ENCODE measurements around the gene FXR1. TPM values are rescaled to one million over a fixed set of nuclear protein-coding genes. Genes with fewer than 3 reads are reported as not detected.
A peak's percentile ranks its signal among the peaks of the same experiment; 100 is the strongest.
"Not testable (repeated sequence)": the region's sequence is repeated elsewhere in the genome, so short reads cannot be mapped to it uniquely, and the experiment has no call there.

FXR1 gene
- total RNA-seq, 1 donor from 2014 or later = 216 TPM

- no peaks in the 10 kb centered on the region for H3K9me3 Mint-ChIP-seq (ENCODE audit: low read depth)
- H3K4me1 Mint-ChIP-seq (ENCODE audit: low read depth) = peaks cover 8% of the 10 kb centered on the region
- DNase-seq (ENCODE audit: low spot score, unreplicated experiment) = no peak
- H3K36me3 Mint-ChIP-seq (ENCODE audit: insufficient read depth) = peaks cover 12% of the 10 kb centered on the region
- no peak overlapping the region for H3K27ac Mint-ChIP-seq
- TF ChIP-seq, protein P1, sequence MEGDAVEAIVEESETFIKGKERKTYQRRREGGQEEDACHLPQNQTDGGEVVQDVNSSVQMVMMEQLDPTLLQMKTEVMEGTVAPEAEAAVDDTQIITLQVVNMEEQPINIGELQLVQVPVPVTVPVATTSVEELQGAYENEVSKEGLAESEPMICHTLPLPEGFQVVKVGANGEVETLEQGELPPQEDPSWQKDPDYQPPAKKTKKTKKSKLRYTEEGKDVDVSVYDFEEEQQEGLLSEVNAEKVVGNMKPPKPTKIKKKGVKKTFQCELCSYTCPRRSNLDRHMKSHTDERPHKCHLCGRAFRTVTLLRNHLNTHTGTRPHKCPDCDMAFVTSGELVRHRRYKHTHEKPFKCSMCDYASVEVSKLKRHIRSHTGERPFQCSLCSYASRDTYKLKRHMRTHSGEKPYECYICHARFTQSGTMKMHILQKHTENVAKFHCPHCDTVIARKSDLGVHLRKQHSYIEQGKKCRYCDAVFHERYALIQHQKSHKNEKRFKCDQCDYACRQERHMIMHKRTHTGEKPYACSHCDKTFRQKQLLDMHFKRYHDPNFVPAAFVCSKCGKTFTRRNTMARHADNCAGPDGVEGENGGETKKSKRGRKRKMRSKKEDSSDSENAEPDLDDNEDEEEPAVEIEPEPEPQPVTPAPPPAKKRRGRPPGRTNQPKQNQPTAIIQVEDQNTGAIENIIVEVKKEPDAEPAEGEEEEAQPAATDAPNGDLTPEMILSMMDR (IDR thresholded peaks at IDR 0.05; ENCODE audit: unreplicated experiment) = no peak
- H3K27me3 Mint-ChIP-seq = peaks cover 3% of the 10 kb centered on the region
- H3K4me3 Mint-ChIP-seq (ENCODE audit: low read depth) = no peak overlapping the region
Measured at GRCh38 chr3:180987344-180987743, 74.9 kb downstream of the FXR1 start.

DNA sequence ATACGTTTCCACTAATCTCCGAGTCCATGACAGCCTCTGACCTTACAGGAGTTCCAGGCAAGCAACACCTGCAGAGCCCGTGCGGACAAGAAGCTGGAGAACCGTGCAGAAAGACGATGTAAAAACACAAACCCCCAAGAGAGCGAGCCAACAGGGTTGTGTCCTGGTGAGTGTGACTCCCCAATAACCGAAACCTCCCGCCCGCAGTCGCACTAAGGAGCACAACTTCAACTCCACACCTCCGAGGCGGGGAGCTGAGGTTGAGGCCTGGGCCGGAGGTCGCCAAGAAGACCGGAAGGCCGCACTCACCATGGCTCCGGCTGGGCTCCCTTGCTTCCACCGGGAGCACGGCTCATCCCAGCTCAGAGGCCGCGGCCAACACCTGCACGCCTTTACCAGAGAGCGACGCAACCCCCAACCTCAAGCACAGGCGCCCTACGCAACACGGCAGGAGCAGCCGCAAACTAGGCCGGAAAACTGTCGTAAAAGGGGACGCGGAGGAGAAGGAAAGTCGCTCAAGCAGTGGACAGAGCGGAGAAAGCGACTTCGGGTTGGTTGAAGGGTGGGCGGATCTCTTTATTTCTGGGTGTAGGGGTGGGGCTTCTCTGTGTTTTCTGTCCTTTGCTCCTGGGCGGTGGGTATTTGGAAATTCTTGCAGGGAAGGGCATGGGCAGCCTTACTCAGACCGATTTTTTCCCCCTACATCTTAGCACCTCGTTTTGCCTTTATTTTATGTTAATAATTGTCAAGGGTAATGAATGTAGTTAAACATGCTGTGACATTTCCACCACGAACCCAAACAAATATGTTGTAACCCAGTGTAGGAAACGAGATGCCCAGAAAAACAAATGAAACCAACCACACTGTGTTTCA lies 77.1 kb downstream of the FXR1 start, which contains the start of gene DNAJC19:
TSS of gene DNAJC19 (minus strand) at position 446 of the 873 bp plus-strand sequence. CDS start at position 312, 134 bp downstream.
- H3K4me3 Mint-ChIP-seq (ENCODE audit: low read depth) = peak within 1 kb of the TSS; percentile 82
- peak within 1 kb of the TSS; percentile 94 for H3K27ac Mint-ChIP-seq
- peak; percentile 88 for DNase-seq (ENCODE audit: low spot score, unreplicated experiment)
- peaks cover 6% of the 10 kb centered on the region for H3K27me3 Mint-ChIP-seq
- no peaks in the 10 kb centered on the region for H3K9me3 Mint-ChIP-seq (ENCODE audit: low read depth)
- peaks cover 8% of the 10 kb centered on the region for H3K36me3 Mint-ChIP-seq (ENCODE audit: insufficient read depth)
- H3K4me1 Mint-ChIP-seq (ENCODE audit: low read depth) = peaks cover 5% of the 10 kb centered on the region
- TF ChIP-seq, protein P1 (IDR thresholded peaks at IDR 0.05; ENCODE audit: unreplicated experiment) = no peak

- H3K36me3 Mint-ChIP-seq (ENCODE audit: insufficient read depth) = peaks cover 8% of the 10 kb centered on the region
- H3K27ac Mint-ChIP-seq = no peak overlapping the region
- TF ChIP-seq, protein P1 (IDR thresholded peaks at IDR 0.05; ENCODE audit: unreplicated experiment) = no peak
- peak overlapping the region; percentile 82 for H3K4me3 Mint-ChIP-seq (ENCODE audit: low read depth)
- no peaks in the 10 kb centered on the region for H3K9me3 Mint-ChIP-seq (ENCODE audit: low read depth)
- peaks cover 5% of the 10 kb centered on the region for H3K4me1 Mint-ChIP-seq (ENCODE audit: low read depth)
- DNase-seq (ENCODE audit: low spot score, unreplicated experiment) = no peak
- H3K27me3 Mint-ChIP-seq = peaks cover 10% of the 10 kb centered on the region
Measured at GRCh38 chr3:180990505-180990904, 78.0 kb downstream of the FXR1 start.

GRCh38 chr3:180996415-180996932 lies 84.0 kb downstream of the FXR1 start:
- no peak overlapping the region for H3K27ac Mint-ChIP-seq
- DNase-seq (ENCODE audit: low spot score, unreplicated experiment) = no peak
- H3K9me3 Mint-ChIP-seq (ENCODE audit: low read depth) = peaks cover 10% of the 10 kb centered on the region
- no peaks in the 10 kb centered on the region for H3K4me1 Mint-ChIP-seq (ENCODE audit: low read depth)
- peaks cover 1% of the 10 kb centered on the region for H3K36me3 Mint-ChIP-seq (ENCODE audit: insufficient read depth)
- no peak overlapping the region for H3K4me3 Mint-ChIP-seq (ENCODE audit: low read depth)
- TF ChIP-seq, protein P1 (IDR thresholded peaks at IDR 0.05; ENCODE audit: unreplicated experiment) = no peak
- H3K27me3 Mint-ChIP-seq = peaks cover 16% of the 10 kb centered on the region

- H3K9me3 Mint-ChIP-seq (ENCODE audit: low read depth) = peaks cover 21% of the 10 kb centered on the region
- H3K4me1 Mint-ChIP-seq (ENCODE audit: low read depth) = not testable (repeated sequence)
Measured at GRCh38 chr3:181002331-181002730, 89.9 kb downstream of the FXR1 start.

GRCh38 chr3:181003469-181003868 lies 91.0 kb downstream of the FXR1 start:
- H3K27me3 Mint-ChIP-seq; H3K4me1 Mint-ChIP-seq (ENCODE audit: low read depth); H3K27ac Mint-ChIP-seq; H3K36me3 Mint-ChIP-seq (ENCODE audit: insufficient read depth); DNase-seq (ENCODE audit: low spot score, unreplicated experiment); H3K4me3 Mint-ChIP-seq (ENCODE audit: low read depth): not testable (repeated sequence)
- H3K9me3 Mint-ChIP-seq (ENCODE audit: low read depth) = peaks cover 21% of the 10 kb centered on the region

More at GRCh38 chr3:181002331-181002730, 89.9 kb downstream of the FXR1 start:
- H3K36me3 Mint-ChIP-seq (ENCODE audit: insufficient read depth); H3K27me3 Mint-ChIP-seq; H3K4me3 Mint-ChIP-seq (ENCODE audit: low read depth); H3K27ac Mint-ChIP-seq; DNase-seq (ENCODE audit: low spot score, unreplicated experiment): not testable (repeated sequence)
